ENCODE results near the gene CRIM1. TPM values are rescaled to one million over a fixed set of nuclear protein-coding genes. Genes with fewer than 3 reads are reported as not detected.
A peak's percentile ranks its signal among the peaks of the same experiment; 100 is the strongest.

CRIM1 gene
- total and polyA plus RNA-seq, 2 experiments from 2014 or later = 10.5 to 36.4 TPM

- no peak overlapping the region for H3K27ac Mint-ChIP-seq
- no peak overlapping the region for H3K4me3 Mint-ChIP-seq
- peaks cover 51% of the 10 kb centered on the region for H3K4me1 Mint-ChIP-seq
- no peak for TF ChIP-seq NANOG (IDR thresholded peaks at IDR 0.05; ENCODE audit: borderline replicate concordance)
- no peak for TF ChIP-seq ETS1 (IDR thresholded peaks at IDR 0.05)
- TF ChIP-seq EZH2phosphoT487 (IDR thresholded peaks at IDR 0.05; ENCODE audit: unreplicated experiment) = no peak
- Histone ChIP-seq H3K27ac (ENCODE audit: low read depth) (no peak overlapping the region), H3K4me2 (no peak overlapping the region), H2AFZ (no peak overlapping the region), H3K27me3 (ENCODE audit: insufficient read depth) (no peaks in the 10 kb centered on the region), H3F3A (replicated peaks; ENCODE audit: low read depth) (no peaks in the 10 kb centered on the region), H3K9me2 (ENCODE audit: insufficient read depth) (no peaks in the 10 kb centered on the region), H3K4me3 (no peak overlapping the region), H3K36me3 (ENCODE audit: insufficient read depth) (no peaks in the 10 kb centered on the region), H3K4me1 (ENCODE audit: insufficient read depth) (peaks cover 21% of the 10 kb centered on the region), H3K79me2 (replicated peaks; ENCODE audit: insufficient read depth) (no peaks in the 10 kb centered on the region; the same call in 1 of the 2 replicates), H4K20me1 (replicated peaks; ENCODE audit: insufficient read depth) (no peaks in the 10 kb centered on the region)
- H3K27me3 Mint-ChIP-seq (ENCODE audit: insufficient read depth, low read depth, poor library complexity) = peaks cover 6% of the 10 kb centered on the region
- peaks cover 9% of the 10 kb centered on the region; the same call in 1 of the 3 replicates for H3K36me3 Mint-ChIP-seq (ENCODE audit: low read depth)
- H3K9me3 Mint-ChIP-seq = no peaks in the 10 kb centered on the region; the same call in 2 of the 3 replicates
- ATAC-seq = no peak
- DNase-seq (ENCODE audit: low spot score) = peak; percentile 40
These were observed 205.8 kb downstream of the CRIM1 start for GRCh38 chr2:36561237-36561944.

- peak overlapping the region; percentile 69; the same call in 1 of the 2 replicates for H3K27ac Mint-ChIP-seq
- H3K27me3 ChIP-seq (ENCODE audit: insufficient read depth) = no peaks in the 10 kb centered on the region
- no peak overlapping the region for H3K4me2 ChIP-seq
- peaks cover 6% of the 10 kb centered on the region for H3K27me3 Mint-ChIP-seq (ENCODE audit: insufficient read depth, low read depth, poor library complexity)
- no peak overlapping the region for H3K27ac ChIP-seq (ENCODE audit: low read depth)
- no peaks in the 10 kb centered on the region; the same call in 2 of the 3 replicates for H3K9me3 Mint-ChIP-seq
- H3K4me3 Mint-ChIP-seq = no peak overlapping the region
- no peak overlapping the region for H3K4me3 ChIP-seq
- H3K79me2 ChIP-seq (replicated peaks; ENCODE audit: insufficient read depth) = no peaks in the 10 kb centered on the region; the same call in 1 of the 2 replicates
- H3K9me2 ChIP-seq (ENCODE audit: insufficient read depth) = no peaks in the 10 kb centered on the region
- no peak for DNase-seq (ENCODE audit: low spot score)
- H3F3A ChIP-seq (replicated peaks; ENCODE audit: low read depth) = no peaks in the 10 kb centered on the region
- no peaks in the 10 kb centered on the region for H3K36me3 ChIP-seq (ENCODE audit: insufficient read depth)
- peaks cover 55% of the 10 kb centered on the region for H3K4me1 Mint-ChIP-seq
- peaks cover 15% of the 10 kb centered on the region; the same call in 2 of the 3 replicates for H3K36me3 Mint-ChIP-seq (ENCODE audit: low read depth)
- H4K20me1 ChIP-seq (replicated peaks; ENCODE audit: insufficient read depth) = no peaks in the 10 kb centered on the region
- ATAC-seq = no peak
- TF ChIP-seq POLR2AphosphoS5 (IDR thresholded peaks at IDR 0.05; ENCODE audit: low read depth) (no peak), ZNF114 (CRISPR knock-in tag; IDR thresholded peaks at IDR 0.05) (no peak), ZNF331 (CRISPR knock-in tag; IDR thresholded peaks at IDR 0.05; ENCODE audit: low read depth) (no peak), CREB1 (CRISPR knock-in tag; IDR thresholded peaks at IDR 0.05; ENCODE audit: low read depth) (no peak), STAT1 (IDR thresholded peaks at IDR 0.05; ENCODE audit: unreplicated experiment) (no peak)
- no peak overlapping the region for H2AFZ ChIP-seq
- peaks cover 21% of the 10 kb centered on the region for H3K4me1 ChIP-seq (ENCODE audit: insufficient read depth)
These were observed 206.7 kb downstream of the CRIM1 start for GRCh38 chr2:36562240-36562639.

- ATAC-seq (peak; percentile 35; the same call in 2 of the 3 replicates), DNase-seq (ENCODE audit: low spot score) (no peak)
- no peaks in the 10 kb centered on the region for H3K27me3 ChIP-seq (ENCODE audit: insufficient read depth)
- H3K4me1 ChIP-seq (ENCODE audit: insufficient read depth) = peaks cover 26% of the 10 kb centered on the region
- Mint-ChIP-seq H3K9me3 (no peaks in the 10 kb centered on the region; the same call in 2 of the 3 replicates), H3K27ac (peak overlapping the region; percentile 46; the same call in 1 of the 2 replicates), H3K4me3 (no peak overlapping the region), H3K36me3 (ENCODE audit: low read depth) (peaks cover 16% of the 10 kb centered on the region; the same call in 2 of the 3 replicates), H3K4me1 (peaks cover 61% of the 10 kb centered on the region), H3K27me3 (ENCODE audit: insufficient read depth, low read depth, poor library complexity) (peaks cover 6% of the 10 kb centered on the region)
- H3K36me3 ChIP-seq (ENCODE audit: insufficient read depth) = no peaks in the 10 kb centered on the region
- H3K79me2 ChIP-seq (replicated peaks; ENCODE audit: insufficient read depth) = peaks cover 5% of the 10 kb centered on the region; the same call in 1 of the 2 replicates
- no peak overlapping the region for H2AFZ ChIP-seq
- H3K4me3 ChIP-seq = no peak overlapping the region
- H3K4me2 ChIP-seq = no peak overlapping the region
- no peaks in the 10 kb centered on the region for H4K20me1 ChIP-seq (replicated peaks; ENCODE audit: insufficient read depth)
- H3F3A ChIP-seq (replicated peaks; ENCODE audit: low read depth) = no peaks in the 10 kb centered on the region
- 0 out of 2 replicates have a peak overlapping the region, but pooled peaks have one; percentile 18 for H3K27ac ChIP-seq (ENCODE audit: low read depth)
- no peaks in the 10 kb centered on the region for H3K9me2 ChIP-seq (ENCODE audit: insufficient read depth)
- TF ChIP-seq EZH2 (IDR thresholded peaks at IDR 0.05; ENCODE audit: low read depth, unreplicated experiment) = no peak
- no peak for TF ChIP-seq ZNF331 (CRISPR knock-in tag; IDR thresholded peaks at IDR 0.05; ENCODE audit: low read depth)
- no peak for TF ChIP-seq NANOG (IDR thresholded peaks at IDR 0.05; ENCODE audit: borderline replicate concordance)
These were observed 207.5 kb downstream of the CRIM1 start for GRCh38 chr2:36562973-36563532.
